Gastroesophageal sphincter (tissue), 3 donors: Measurements from ENCODE around the gene TDRD6.

ENCODE experiments used
- CTCF ChIP-seq, 4 experiments: fragments of 200-600 bp in 2 of 4; fragments of 450-650 bp in 2 of 4; sonication (generic) in 1 of 4; IDR thresholded peaks; one replicate each; pipeline ENCODE4 v1.5.1; 2017 to 2019; ENCODE audit warnings: antibody characterized with exemption in 4 of 4, mild to moderate bottlenecking in 2 of 4, moderate library complexity in 2 of 4
- POLR2A ChIP-seq, 2 donors: fragments of 450-650 bp; IDR thresholded peaks; one replicate each; pipeline ENCODE4 v1.6.1; 2017; ENCODE audit warnings: antibody characterized with exemption in 2 of 2, mild to moderate bottlenecking in 2 of 2, moderate library complexity in 1 of 2
- POLR2AphosphoS5 ChIP-seq: sonication (generic); formaldehyde crosslinking; IDR thresholded peaks from one replicate; pipeline ENCODE4 v1.6.1; 2017; ENCODE audit warnings: antibody characterized with exemption

DNA sequence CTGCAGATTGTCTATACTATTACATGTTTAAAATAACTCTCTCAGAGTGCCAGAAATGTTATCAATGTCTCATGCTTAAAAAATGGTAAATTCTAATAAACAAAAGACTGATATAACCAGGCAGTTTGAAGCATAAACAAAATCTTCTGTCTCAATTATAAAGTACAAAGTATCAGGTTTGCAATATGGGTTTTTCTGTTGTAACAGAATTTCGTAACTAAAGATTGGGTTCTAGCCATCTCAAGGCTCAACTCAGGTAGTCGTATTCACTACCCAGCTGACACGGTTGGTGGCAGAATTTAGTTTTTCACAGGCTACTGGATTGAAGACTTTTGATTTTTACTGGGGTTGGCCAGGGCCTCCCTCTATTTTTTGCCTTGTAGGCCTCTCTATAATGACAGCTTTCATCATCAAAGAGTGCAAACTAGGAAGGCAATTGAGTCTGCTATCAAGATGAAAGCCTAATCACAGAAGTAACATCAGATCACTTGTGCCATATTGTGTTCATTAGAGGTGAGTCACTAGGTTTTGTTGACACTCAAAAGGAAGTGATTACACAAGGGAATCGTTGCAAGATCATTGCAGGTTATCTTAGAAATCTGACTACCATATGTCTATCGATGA is 38.7 kb upstream of the TDRD6 start:
- no peak for TF ChIP-seq CTCF (IDR thresholded peaks at IDR 0.05)
- TF ChIP-seq POLR2A (IDR thresholded peaks at IDR 0.05): no peak
- TF ChIP-seq POLR2AphosphoS5: no peak
